Stimulated activated CD8-positive, alpha-beta memory T cell treated with anti-CD3 and anti-CD28 coated beads, Interleukin-15, amount 100 ng/mL, for 24 hours (primary cell): ENCODE measurements around the gene TSC22D1.

ENCODE experiments used
- DNase-seq: peaks from one replicate; pipeline ENCODE4 v3.0.0-alpha.2; 2020; ENCODE audit warnings: low read depth

Gene TSC22D1

GRCh38 chr13:44382635-44383145 lies 193.4 kb downstream of the TSC22D1 start:
- no peak for DNase-seq
